Measurements from ENCODE around the gene COMP.
"Not testable (repeated sequence)": the region's sequence is repeated elsewhere in the genome, so short reads cannot be mapped to it uniquely, and the experiment has no call there.

Gene COMP

GRCh38 chr19:18735752-18736151, 55.4 kb downstream of the COMP start:
- Histone ChIP-seq H3K9me2 (replicated peaks; ENCODE audit: control insufficient read depth, low read length) (no peaks in the 10 kb centered on the region), H3K27me3 (ENCODE audit: control insufficient read depth, low read length) (no peaks in the 10 kb centered on the region), H4K20me1 (ENCODE audit: control insufficient read depth, insufficient read depth, low read depth, low read length) (0 out of 2 replicates have a peak, but pooled peaks cover 4% of the 10 kb centered on the region), H3K9me3 (ENCODE audit: control insufficient read depth, insufficient read depth, low read length) (no peaks in the 10 kb centered on the region), H3K27ac (ENCODE audit: low read depth, low read length) (no peak overlapping the region), H3K4me2 (ENCODE audit: low read length) (no peak overlapping the region), H3F3A (ENCODE audit: control insufficient read depth, insufficient read depth) (no peaks in the 10 kb centered on the region), H3K36me3 (ENCODE audit: control insufficient read depth, low read length) (no peaks in the 10 kb centered on the region), H3K79me2 (ENCODE audit: control insufficient read depth, low read length) (no peaks in the 10 kb centered on the region), H3K4me1 (ENCODE audit: control insufficient read depth, low read length) (no peaks in the 10 kb centered on the region), H3K4me3 (ENCODE audit: low read length) (no peak overlapping the region)
- TF ChIP-seq EZH2phosphoT487 (IDR thresholded peaks at IDR 0.05; ENCODE audit: borderline replicate concordance, low read length): no peak
- no peak for TF ChIP-seq CTCF (IDR thresholded peaks at IDR 0.05; ENCODE audit: low read depth, low read length, poor library complexity, severe bottlenecking)

GRCh38 chr19:18735324-18735723, 55.8 kb downstream of the COMP start:
- H4K20me1 ChIP-seq (ENCODE audit: control insufficient read depth, insufficient read depth, low read depth, low read length): 0 out of 2 replicates have a peak, but pooled peaks cover 4% of the 10 kb centered on the region
- H3K9me2 ChIP-seq (replicated peaks; ENCODE audit: control insufficient read depth, low read length): no peaks in the 10 kb centered on the region
- H3K4me1 ChIP-seq (ENCODE audit: control insufficient read depth, low read length): no peaks in the 10 kb centered on the region
- H3K79me2 ChIP-seq (ENCODE audit: control insufficient read depth, low read length): no peaks in the 10 kb centered on the region
- no peak overlapping the region for H3K4me3 ChIP-seq (ENCODE audit: low read length)
- H3K9me3 ChIP-seq (ENCODE audit: control insufficient read depth, insufficient read depth, low read length): no peaks in the 10 kb centered on the region
- no peak overlapping the region for H3K27ac ChIP-seq (ENCODE audit: low read depth, low read length)
- TF ChIP-seq EZH2phosphoT487 (IDR thresholded peaks at IDR 0.05; ENCODE audit: borderline replicate concordance, low read length) (no peak), CTCF (IDR thresholded peaks at IDR 0.05; ENCODE audit: low read depth, low read length, poor library complexity, severe bottlenecking) (no peak)
- no peaks in the 10 kb centered on the region for H3K36me3 ChIP-seq (ENCODE audit: control insufficient read depth, low read length)
- no peaks in the 10 kb centered on the region for H3F3A ChIP-seq (ENCODE audit: control insufficient read depth, insufficient read depth)
- H3K27me3 ChIP-seq (ENCODE audit: control insufficient read depth, low read length): no peaks in the 10 kb centered on the region
- no peak overlapping the region for H3K4me2 ChIP-seq (ENCODE audit: low read length)

- H3F3A ChIP-seq (ENCODE audit: control insufficient read depth, insufficient read depth); H3K4me3 ChIP-seq (ENCODE audit: low read length); H3K36me3 ChIP-seq (ENCODE audit: control insufficient read depth, low read length); H3K4me1 ChIP-seq (ENCODE audit: control insufficient read depth, low read length); H3K9me2 ChIP-seq (replicated peaks; ENCODE audit: control insufficient read depth, low read length); H4K20me1 ChIP-seq (ENCODE audit: control insufficient read depth, insufficient read depth, low read depth, low read length); H3K79me2 ChIP-seq (ENCODE audit: control insufficient read depth, low read length); H3K27ac ChIP-seq (ENCODE audit: low read depth, low read length); H3K27me3 ChIP-seq (ENCODE audit: control insufficient read depth, low read length); H3K9me3 ChIP-seq (ENCODE audit: control insufficient read depth, insufficient read depth, low read length); H3K4me2 ChIP-seq (ENCODE audit: low read length): not testable (repeated sequence)
Observed at GRCh38 chr19:18733762-18734332, 57.3 kb downstream of the COMP start.

DNA sequence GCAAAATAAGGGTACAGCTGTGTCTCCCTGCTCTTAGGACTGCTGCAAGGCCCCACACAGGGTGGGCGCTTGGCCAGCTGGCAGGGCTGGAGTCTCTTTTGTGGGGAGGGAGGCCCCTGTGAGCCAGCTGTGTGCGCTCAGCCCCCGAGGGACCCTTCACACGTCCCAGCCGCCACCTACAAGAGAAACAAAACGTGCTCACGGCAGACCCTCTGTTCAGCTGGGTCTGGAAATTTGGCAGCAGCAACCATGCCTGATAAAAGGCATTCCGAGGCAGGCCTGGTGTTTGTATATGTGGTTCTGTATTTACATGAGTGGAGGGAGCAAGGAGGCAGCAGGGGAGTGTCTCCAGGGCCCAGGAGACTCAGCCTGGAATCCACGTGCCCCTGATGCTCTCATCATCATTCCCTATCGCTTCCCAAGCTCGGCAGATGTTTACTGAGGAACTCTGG, 57.9 kb downstream of the COMP start:
- no peak for TF ChIP-seq EZH2phosphoT487 (IDR thresholded peaks at IDR 0.05; ENCODE audit: borderline replicate concordance, low read length)
- no peak for TF ChIP-seq CTCF (IDR thresholded peaks at IDR 0.05; ENCODE audit: low read depth, low read length, poor library complexity, severe bottlenecking)
- Histone ChIP-seq H3K36me3 (ENCODE audit: control insufficient read depth, low read length) (no peaks in the 10 kb centered on the region), H3K4me3 (ENCODE audit: low read length) (no peak overlapping the region)

More for the DNA sequence above, 57.9 kb downstream of the COMP start:
- Histone ChIP-seq H3K4me1 (ENCODE audit: control insufficient read depth, low read length) (no peaks in the 10 kb centered on the region), H3K79me2 (ENCODE audit: control insufficient read depth, low read length) (no peaks in the 10 kb centered on the region), H3K9me2 (replicated peaks; ENCODE audit: control insufficient read depth, low read length) (no peaks in the 10 kb centered on the region), H3K27me3 (ENCODE audit: control insufficient read depth, low read length) (no peaks in the 10 kb centered on the region), H3K9me3 (ENCODE audit: control insufficient read depth, insufficient read depth, low read length) (no peaks in the 10 kb centered on the region), H3F3A (ENCODE audit: control insufficient read depth, insufficient read depth) (no peaks in the 10 kb centered on the region), H3K4me2 (ENCODE audit: low read length) (no peak overlapping the region), H3K27ac (ENCODE audit: low read depth, low read length) (no peak overlapping the region), H4K20me1 (ENCODE audit: control insufficient read depth, insufficient read depth, low read depth, low read length) (0 out of 2 replicates have a peak, but pooled peaks cover 4% of the 10 kb centered on the region)
